22Rv1 (cell line): ENCODE data around the gene TSPOAP1.
A peak's percentile ranks its signal among the peaks of the same experiment; 100 is the strongest.

Experiments used
- H3K27ac ChIP-seq: fragments of 450-650 bp; 2 replicates; pipeline ENCODE4 v1.5.1; 2017
- ZFX ChIP-seq: fragments of 450-650 bp; IDR thresholded peaks from 2 replicates; pipeline ENCODE4 v1.6.1; 2017; ENCODE audit warnings: antibody characterized with exemption, borderline replicate concordance
- TF ChIP-seq, protein P1 (sequence below): fragments of 450-650 bp; IDR thresholded peaks from 2 replicates; pipeline ENCODE4 v1.5.1; 2017; ENCODE audit warnings: mild to moderate bottlenecking

The TSPOAP1 gene

DNA sequence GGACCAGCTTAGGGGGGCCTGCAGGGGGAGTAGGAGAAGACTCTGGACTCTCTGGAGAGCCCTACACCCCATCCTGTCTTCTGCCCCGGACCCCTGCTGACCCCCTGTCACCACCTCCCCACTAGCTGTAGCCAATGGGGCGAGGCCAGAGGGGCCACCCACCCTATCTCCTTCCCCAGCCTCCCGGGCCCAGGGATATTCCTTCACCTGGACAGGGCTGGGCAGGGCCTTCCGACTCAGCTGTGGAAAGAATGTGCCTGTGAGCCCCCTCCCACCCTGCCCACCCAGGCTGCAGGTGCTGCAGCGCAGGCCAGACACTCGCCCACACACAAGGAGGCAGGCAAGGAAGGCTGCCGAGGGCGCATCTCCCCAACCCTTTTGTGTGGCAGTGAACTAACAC is 23.0 kb downstream of the TSPOAP1 start:
- TF ChIP-seq, protein P1, sequence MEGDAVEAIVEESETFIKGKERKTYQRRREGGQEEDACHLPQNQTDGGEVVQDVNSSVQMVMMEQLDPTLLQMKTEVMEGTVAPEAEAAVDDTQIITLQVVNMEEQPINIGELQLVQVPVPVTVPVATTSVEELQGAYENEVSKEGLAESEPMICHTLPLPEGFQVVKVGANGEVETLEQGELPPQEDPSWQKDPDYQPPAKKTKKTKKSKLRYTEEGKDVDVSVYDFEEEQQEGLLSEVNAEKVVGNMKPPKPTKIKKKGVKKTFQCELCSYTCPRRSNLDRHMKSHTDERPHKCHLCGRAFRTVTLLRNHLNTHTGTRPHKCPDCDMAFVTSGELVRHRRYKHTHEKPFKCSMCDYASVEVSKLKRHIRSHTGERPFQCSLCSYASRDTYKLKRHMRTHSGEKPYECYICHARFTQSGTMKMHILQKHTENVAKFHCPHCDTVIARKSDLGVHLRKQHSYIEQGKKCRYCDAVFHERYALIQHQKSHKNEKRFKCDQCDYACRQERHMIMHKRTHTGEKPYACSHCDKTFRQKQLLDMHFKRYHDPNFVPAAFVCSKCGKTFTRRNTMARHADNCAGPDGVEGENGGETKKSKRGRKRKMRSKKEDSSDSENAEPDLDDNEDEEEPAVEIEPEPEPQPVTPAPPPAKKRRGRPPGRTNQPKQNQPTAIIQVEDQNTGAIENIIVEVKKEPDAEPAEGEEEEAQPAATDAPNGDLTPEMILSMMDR, result no peak
- no peak for TF ChIP-seq ZFX
- H3K27ac ChIP-seq, result no peak overlapping the region

DNA sequence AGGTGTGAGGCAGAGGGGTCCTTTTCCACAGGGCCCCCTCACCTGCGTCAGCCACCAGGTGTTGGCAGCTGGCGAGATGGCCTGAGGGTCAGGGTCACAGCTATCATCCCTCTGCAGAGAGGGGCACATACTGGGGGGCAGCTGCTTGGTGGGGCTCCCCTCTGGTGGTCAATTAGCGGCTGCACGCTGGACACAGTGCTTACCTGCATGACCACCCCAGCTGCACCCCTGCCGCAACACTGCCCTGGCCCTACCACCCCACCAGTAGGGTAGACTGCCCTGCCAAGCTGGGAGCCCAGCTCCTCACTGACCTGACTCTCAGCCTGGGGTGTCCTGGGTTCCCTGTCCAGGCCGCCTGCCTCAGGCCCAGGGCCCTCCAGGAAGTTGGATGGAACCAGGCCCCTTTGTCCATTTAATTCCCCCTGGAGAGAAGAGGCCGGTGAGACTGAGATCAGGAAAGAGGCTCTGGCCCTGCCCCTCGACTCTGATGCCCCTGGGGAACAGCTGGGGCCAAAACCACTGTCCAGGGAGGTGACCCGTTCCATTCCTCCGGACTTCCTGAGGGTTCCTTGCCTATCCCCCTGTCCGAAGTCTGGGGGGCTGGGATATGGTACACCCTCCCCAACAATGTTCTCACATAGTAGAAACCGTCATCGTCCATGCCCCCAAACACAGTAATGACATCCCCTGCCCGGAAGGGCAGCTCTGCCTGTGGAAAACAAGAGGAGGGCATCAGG is 23.7 kb downstream of the TSPOAP1 start:
- no peak for TF ChIP-seq ZFX
- TF ChIP-seq, protein P1, result no peak
- H3K27ac ChIP-seq, result no peak overlapping the region

DNA sequence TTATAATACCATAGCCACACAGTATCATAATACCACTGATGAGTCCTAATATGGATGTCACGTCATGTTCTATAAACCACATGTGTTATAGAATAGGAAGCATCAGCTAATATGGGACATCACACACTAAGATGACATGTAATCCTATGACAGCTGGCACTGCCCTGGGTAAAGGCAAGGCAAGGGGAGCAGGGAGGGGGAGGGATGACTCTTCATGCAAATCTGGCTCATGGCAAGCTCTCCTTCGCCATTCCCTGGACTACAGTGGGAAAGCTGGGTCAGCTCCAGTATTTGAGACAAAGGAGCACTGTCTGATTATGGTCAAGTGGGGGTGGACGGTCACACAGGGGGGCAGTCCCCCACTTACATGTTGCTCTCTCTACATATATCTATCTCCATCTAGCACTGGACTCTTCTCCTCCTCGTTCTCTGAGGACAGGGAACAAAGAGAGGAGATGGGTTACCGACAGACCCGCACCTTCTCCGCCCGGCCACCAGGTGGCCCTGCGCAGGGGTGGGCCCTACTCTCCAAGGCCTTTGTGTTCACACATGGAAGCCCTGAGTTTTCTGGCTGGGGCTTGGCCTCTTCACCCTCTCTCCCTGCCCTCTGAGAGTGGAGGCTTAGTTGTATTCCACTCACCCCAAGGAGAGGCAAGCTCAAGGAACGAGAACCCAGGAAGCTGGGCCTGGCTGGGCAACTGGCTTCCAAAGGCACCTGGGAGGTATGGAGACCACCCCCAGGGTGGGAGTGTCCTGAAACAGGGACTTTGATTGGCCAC is 24.4 kb downstream of the TSPOAP1 start:
- no peak overlapping the region for H3K27ac ChIP-seq
- TF ChIP-seq, protein P1, result peak; percentile 93
- TF ChIP-seq ZFX, result no peak

DNA sequence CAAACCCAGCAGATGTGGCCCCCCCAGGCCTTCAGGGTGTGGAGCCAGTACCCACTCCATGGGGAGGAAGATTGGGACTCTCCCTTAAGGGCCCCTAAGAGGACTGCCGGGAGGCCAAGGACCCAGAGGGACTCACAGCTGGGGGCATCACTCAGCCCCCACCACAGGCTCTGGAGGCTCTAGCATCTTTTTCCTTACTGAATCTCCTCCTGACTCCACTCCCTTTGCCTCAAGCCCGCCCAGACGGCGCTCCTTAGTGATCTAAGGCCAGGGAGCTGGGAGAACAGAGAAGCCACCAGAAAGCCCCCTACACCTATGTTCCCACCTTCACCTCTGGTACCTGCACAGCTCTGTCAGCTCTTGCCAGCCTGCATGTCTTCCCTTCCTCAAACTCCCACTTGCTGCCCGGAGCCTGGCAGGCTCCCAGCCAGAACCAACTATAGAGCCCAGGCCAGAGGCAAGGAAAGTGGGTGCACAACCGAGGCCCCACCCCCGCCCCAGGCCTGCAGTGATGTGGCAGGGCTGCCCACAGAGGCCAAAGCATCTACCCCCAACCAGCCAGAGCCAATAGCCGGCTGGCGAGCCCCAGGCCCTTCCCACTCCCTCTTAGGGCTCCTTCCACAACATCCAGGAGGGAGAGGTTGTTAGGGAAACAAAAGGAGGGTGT is 25.5 kb downstream of the TSPOAP1 start:
- TF ChIP-seq ZFX, result no peak
- TF ChIP-seq, protein P1, result no peak
- no peak overlapping the region for H3K27ac ChIP-seq

DNA sequence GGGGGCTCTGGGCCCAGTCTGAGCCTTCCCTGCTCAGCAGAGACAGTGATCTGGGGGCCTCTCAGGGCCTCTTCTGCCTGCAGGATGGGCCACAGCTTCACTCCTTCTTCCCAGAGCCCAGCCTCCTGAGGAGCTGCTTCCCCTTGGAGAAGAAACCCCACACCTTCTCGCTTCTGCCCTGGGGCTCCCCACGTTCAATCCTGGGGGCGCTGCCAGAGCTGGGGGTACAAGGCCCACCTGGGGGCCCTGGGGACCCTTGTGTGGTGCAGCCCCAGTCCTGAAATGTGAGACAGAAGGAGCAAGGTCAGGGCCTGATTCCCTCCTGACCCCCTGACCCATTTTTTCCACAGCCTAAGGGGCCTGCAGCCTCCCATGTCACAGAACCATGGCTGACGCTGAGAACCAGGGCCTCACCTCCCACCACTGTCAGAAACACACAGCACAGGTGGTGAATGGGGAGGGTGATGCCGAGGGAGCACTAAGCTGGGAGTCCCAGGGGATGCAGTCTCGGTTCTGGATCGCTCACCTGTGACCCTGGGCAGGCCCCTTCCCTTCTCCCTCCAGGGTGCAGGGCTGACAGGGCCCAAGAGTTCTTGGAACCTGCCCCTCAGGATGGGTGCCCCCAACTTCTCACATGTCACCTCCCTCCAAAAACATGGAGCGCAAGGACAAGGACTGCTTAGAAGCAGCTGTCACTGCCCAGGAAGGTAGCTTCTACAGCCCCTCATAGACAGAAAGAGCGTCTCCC is 26.2 kb downstream of the TSPOAP1 start:
- H3K27ac ChIP-seq, result no peak overlapping the region
- TF ChIP-seq, protein P1, result no peak
- TF ChIP-seq ZFX, result no peak

DNA sequence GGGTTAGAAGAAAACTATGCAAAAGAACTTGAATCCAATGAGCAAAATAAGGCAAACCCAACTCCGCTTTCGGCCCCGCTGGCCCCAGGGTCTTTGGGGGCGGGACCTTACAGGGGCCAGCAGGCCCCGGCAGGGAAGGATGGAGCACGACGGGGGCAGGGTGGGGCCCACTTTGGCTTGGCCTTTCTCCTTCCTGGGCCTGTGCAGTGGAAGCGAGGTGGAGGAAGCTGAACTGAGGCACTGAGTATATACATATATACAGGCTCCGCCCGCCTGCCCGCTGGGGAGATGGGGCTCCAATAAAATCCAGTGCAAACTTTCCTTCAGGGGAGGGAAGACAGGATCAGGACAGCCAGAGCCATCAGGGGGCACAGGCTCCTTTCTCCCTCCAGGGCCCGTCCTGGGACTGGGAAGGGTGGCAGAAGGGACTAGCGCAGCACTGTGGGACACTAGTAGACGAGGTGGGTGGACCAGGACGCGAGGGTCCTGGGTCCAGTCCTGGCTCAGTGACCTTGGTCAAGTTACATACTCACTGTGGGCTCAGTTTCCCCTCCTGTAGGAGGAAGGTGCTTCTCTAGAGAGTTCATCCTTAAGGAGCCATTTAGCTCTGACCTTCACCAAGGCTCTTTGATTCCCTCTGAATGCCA is 27.0 kb downstream of the TSPOAP1 start:
- no peak overlapping the region for H3K27ac ChIP-seq
- no peak for TF ChIP-seq ZFX
- TF ChIP-seq, protein P1, result no peak
